Aorta (tissue), 4 donors: ENCODE measurements around the gene CSHL1. TPM values are rescaled to one million over a fixed set of nuclear protein-coding genes. Genes with fewer than 3 reads are reported as not detected.

ENCODE experiments used
- polyA plus RNA-seq, 2 donors: library from polyadenylated mRNA; stranded (reverse); fragments of 200-250 nt; gene quantifications; one replicate each; pipeline ENCODE4 v1.2.3, GENCODE V29; 2013
- total RNA-seq, 2 donors: library from RNA; stranded (reverse); fragmentation: NEBNext Ultra II Directional; extraction: Animal tissue kit (Norgen Biotek cat#: 25700); gene quantifications; one replicate each; pipeline ENCODE4 v1.2.1, GENCODE V29; 2021
- donor health status: healthy with polysubstance abuse.
- donor health status: Bipolar disorder and iron deficiency.
- donor health status: DM: no; HTN: no; CAD: no.
- donor health status: DM: yes; HTN: yes; CAD: no.

Gene CSHL1
- total and polyA plus RNA-seq, 4 donors = not detected

Other genes starting within 250 kb of the CSHL1 start
- gene LIMD2, start 211.1 kb downstream of the CSHL1 start, total RNA-seq = 10 to 100 TPM; 15.6 to 23.1 TPM
- 10 to 100 TPM; 20.8 to 23.1 TPM for gene LIMD2, start 211.1 kb downstream of the CSHL1 start, polyA plus RNA-seq
- gene STRADA, start 169.5 kb downstream of the CSHL1 start, total RNA-seq = 10 to 100 TPM; 39.0 to 63.8 TPM
- 10 to 100 TPM; 10.8 to 43.0 TPM for gene STRADA, start 169.5 kb downstream of the CSHL1 start, polyA plus RNA-seq
- 10 to 100 TPM; 62.7 to 65.8 TPM for gene CCDC47, start 137.7 kb downstream of the CSHL1 start, total RNA-seq
- gene CCDC47, start 137.7 kb downstream of the CSHL1 start, polyA plus RNA-seq = 10 to 100 TPM; 27.9 to 35.2 TPM
- 100 to 1,000 TPM; 120 to 136 TPM for gene DDX42, start 137.1 kb downstream of the CSHL1 start, total RNA-seq
- gene DDX42, start 137.1 kb downstream of the CSHL1 start, polyA plus RNA-seq = 10 to 100 TPM; 63.7 to 89.3 TPM
- gene PSMC5, start 83.8 kb downstream of the CSHL1 start, total RNA-seq = 10 to 100 TPM; 81.1 to 92.9 TPM
- 100 to 1,000 TPM; 144 to 208 TPM for gene PSMC5, start 83.8 kb downstream of the CSHL1 start, polyA plus RNA-seq
- 10 to 100 TPM; 29.4 to 38.1 TPM for gene FTSJ3, start 83.6 kb downstream of the CSHL1 start, total RNA-seq
- 10 to 100 TPM; 10.0 to 30.0 TPM for gene FTSJ3, start 83.6 kb downstream of the CSHL1 start, polyA plus RNA-seq
- gene SMARCD2, start 68.6 kb downstream of the CSHL1 start, total RNA-seq = 10 to 100 TPM; 43.0 to 69.7 TPM
- 10 to 100 TPM; 37.9 to 61.5 TPM for gene SMARCD2, start 68.6 kb downstream of the CSHL1 start, polyA plus RNA-seq
- not detected for gene CSH2, start 37.6 kb downstream of the CSHL1 start, total RNA-seq
- not detected for gene CSH2, start 37.6 kb downstream of the CSHL1 start, polyA plus RNA-seq
- not detected for gene GH2, start 29.3 kb downstream of the CSHL1 start, total RNA-seq
- not detected for gene GH2, start 29.3 kb downstream of the CSHL1 start, polyA plus RNA-seq
- gene CSH1, start 14.7 kb downstream of the CSHL1 start, total RNA-seq = not detected
- not detected for gene CSH1, start 14.7 kb downstream of the CSHL1 start, polyA plus RNA-seq
- gene GH1, start 7.6 kb upstream of the CSHL1 start, total RNA-seq = not detected
- not detected for gene GH1, start 7.6 kb upstream of the CSHL1 start, polyA plus RNA-seq
- 1 to 10 TPM; 5.1 to 7.1 TPM for gene CD79B, start 21.1 kb upstream of the CSHL1 start, total RNA-seq
- gene CD79B, start 21.1 kb upstream of the CSHL1 start, polyA plus RNA-seq = 1 to 10 TPM in 1 of 2 donors, under 1 TPM in 1; 0.50 to 6.7 TPM
- gene SCN4A, start 61.7 kb upstream of the CSHL1 start, total RNA-seq = 1 to 10 TPM; 1.5 to 3.2 TPM
- under 1 TPM in 1 of 2 donors, not detected in 1; 0.03 TPM for gene SCN4A, start 61.7 kb upstream of the CSHL1 start, polyA plus RNA-seq
- under 1 TPM; 0.62 to 0.84 TPM for gene PRR29, start 87.1 kb upstream of the CSHL1 start, total RNA-seq
- under 1 TPM in 1 of 2 donors, not detected in 1; 0.10 TPM for gene PRR29, start 87.1 kb upstream of the CSHL1 start, polyA plus RNA-seq
- 10 to 100 TPM; 24.9 to 36.0 TPM for gene ICAM2, start 109.4 kb upstream of the CSHL1 start, total RNA-seq
- 1 to 10 TPM; 3.9 to 9.7 TPM for gene ICAM2, start 109.4 kb upstream of the CSHL1 start, polyA plus RNA-seq
- 10 to 100 TPM; 17.8 to 31.0 TPM for gene ERN1, start 218.9 kb upstream of the CSHL1 start, total RNA-seq
- gene ERN1, start 218.9 kb upstream of the CSHL1 start, polyA plus RNA-seq = 1 to 10 TPM; 1.0 to 5.2 TPM